Measurements from ENCODE around the gene OXA1L.
A peak's percentile ranks its signal among the peaks of the same experiment; 100 is the strongest.
"Not testable (repeated sequence)": the region's sequence is repeated elsewhere in the genome, so short reads cannot be mapped to it uniquely, and the experiment has no call there.

The OXA1L gene

GRCh38 chr14:22778084-22778483 is 11.6 kb downstream of the OXA1L start:
- TF ChIP-seq, protein P1, sequence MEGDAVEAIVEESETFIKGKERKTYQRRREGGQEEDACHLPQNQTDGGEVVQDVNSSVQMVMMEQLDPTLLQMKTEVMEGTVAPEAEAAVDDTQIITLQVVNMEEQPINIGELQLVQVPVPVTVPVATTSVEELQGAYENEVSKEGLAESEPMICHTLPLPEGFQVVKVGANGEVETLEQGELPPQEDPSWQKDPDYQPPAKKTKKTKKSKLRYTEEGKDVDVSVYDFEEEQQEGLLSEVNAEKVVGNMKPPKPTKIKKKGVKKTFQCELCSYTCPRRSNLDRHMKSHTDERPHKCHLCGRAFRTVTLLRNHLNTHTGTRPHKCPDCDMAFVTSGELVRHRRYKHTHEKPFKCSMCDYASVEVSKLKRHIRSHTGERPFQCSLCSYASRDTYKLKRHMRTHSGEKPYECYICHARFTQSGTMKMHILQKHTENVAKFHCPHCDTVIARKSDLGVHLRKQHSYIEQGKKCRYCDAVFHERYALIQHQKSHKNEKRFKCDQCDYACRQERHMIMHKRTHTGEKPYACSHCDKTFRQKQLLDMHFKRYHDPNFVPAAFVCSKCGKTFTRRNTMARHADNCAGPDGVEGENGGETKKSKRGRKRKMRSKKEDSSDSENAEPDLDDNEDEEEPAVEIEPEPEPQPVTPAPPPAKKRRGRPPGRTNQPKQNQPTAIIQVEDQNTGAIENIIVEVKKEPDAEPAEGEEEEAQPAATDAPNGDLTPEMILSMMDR (IDR thresholded peaks at IDR 0.05), result no peak
- Histone ChIP-seq H3K4me3 (no peak overlapping the region), H3K27ac (no peak overlapping the region)
- no peak for DNase-seq (ENCODE audit: low spot score)

- no peak for DNase-seq (ENCODE audit: low spot score)
- TF ChIP-seq, protein P1 (IDR thresholded peaks at IDR 0.05), result no peak
- peak overlapping the region in 1 of 2 donors; percentile 54 for H3K27ac ChIP-seq
- no peak overlapping the region for H3K4me3 ChIP-seq
These were observed 13.7 kb downstream of the OXA1L start for GRCh38 chr14:22780105-22780679.

GRCh38 chr14:22780941-22781300 is 14.4 kb downstream of the OXA1L start:
- H3K27ac ChIP-seq, result peak overlapping the region in 1 of 2 donors; percentile 41
- TF ChIP-seq, protein P1 (IDR thresholded peaks at IDR 0.05), result no peak
- H3K4me3 ChIP-seq, result no peak overlapping the region
- no peak for DNase-seq (ENCODE audit: low spot score)

DNA sequence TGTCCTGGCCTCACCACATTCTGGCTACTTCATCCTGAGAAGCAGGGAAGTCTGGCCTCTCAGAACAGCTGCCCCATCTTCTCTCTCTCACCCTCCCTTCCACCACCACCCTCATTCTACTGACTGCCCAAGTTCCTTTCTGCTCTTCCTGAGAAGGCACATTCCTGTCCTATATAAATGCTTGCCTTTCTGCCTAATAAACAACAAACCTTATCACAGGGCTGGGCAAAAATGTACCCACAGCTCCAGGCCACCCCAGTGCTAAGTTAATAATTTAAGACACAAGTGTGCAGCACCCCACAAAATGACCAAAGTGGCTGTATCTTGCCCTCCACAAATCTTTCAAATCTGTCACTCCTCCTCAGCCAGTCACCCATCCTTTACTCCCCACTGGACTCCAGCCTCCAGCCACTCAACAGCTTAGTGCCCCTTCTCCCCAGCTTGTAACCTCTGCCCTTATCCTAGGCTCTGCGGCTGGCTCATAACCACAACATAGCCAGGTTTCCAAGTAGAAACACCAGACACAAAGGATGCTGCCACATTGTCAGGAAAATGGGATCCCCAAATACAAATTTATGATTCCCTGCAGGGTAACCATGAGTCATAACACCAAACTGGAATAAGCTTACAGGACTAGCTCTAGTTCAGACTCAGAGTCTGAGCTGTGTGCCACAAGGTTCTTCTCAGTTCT is 15.0 kb downstream of the OXA1L start:
- TF ChIP-seq, protein P1 (IDR thresholded peaks at IDR 0.05), result no peak
- H3K27ac ChIP-seq, result peak overlapping the region in 1 of 2 donors; percentile 41
- no peak for DNase-seq (ENCODE audit: low spot score)
- no peak overlapping the region for H3K4me3 ChIP-seq

DNA sequence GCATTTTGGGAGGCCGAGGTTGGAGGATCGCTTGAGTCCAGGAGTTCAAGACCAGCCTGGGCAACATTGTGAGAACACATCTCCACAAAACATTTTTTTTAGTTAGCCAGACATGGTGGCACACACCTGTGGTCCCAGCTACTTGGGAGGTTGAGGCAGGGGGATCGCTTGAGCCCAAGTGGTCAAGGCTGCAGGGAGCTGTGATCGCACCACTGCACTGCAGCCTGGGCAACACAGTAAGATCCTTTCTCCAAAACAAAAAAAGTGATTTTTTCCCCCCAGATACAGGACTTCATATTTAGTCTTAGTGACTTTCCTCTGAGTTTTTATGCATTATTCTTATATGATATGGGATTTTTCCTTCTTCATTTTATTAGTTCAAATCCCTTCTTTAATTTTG is 20.2 kb downstream of the OXA1L start:
- TF ChIP-seq, protein P1 (IDR thresholded peaks at IDR 0.05), result no peak
- DNase-seq (ENCODE audit: low spot score), result no peak
- no peak overlapping the region for H3K4me3 ChIP-seq
- no peak overlapping the region for H3K27ac ChIP-seq

DNA sequence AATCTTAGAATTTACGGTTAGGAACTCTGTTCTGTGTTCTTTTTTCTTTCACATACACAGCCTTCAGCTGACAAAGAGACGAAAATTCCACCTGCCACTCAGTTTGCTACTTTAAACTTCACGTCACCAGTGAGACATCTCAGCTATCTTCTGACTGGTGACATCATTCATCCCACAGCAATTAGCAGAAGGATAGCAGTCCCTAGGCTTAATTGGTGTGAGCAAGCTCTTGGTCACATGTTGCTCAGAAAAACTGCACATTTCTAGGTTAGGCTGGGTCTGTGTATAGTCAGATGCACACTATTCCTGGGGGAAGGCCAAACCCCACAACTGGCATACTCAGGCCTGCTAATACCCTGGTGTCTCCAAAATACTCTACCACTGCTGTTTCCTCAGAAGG is 24.8 kb downstream of the OXA1L start:
- no peak for DNase-seq (ENCODE audit: low spot score)
- H3K27ac ChIP-seq, result peak overlapping the region in 1 of 2 donors; percentile 31
- TF ChIP-seq, protein P1 (IDR thresholded peaks at IDR 0.05), result no peak
- no peak overlapping the region for H3K4me3 ChIP-seq

DNA sequence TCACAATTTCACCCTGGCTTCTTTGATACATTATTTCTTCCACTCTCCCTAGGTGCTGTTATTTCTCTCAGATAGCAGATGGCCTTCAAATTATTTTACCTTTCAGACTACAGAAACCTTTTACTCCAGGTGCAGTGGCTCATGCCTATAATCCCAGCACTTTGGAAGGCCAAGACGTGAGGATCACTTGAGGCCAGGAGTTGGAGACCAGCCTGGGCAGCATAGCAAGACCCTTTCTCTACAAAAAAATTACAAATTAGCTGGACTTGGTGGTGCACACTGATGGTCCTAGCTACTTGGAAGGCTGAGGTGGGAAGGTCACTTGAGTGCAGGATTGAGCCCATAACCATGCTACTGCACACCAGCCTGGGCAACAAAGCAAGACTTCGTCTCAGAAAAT is 25.7 kb downstream of the OXA1L start:
- Histone ChIP-seq H3K4me3 (no peak overlapping the region), H3K27ac (no peak overlapping the region)
- DNase-seq (ENCODE audit: low spot score), result no peak
- TF ChIP-seq, protein P1 (IDR thresholded peaks at IDR 0.05), result no peak

- not testable (repeated sequence) for DNase-seq (ENCODE audit: low spot score); H3K27ac ChIP-seq; H3K4me3 ChIP-seq
These were observed 27.1 kb downstream of the OXA1L start for GRCh38 chr14:22793550-22793949.
